Measurements from ENCODE around the gene ASCC1.

DNA sequence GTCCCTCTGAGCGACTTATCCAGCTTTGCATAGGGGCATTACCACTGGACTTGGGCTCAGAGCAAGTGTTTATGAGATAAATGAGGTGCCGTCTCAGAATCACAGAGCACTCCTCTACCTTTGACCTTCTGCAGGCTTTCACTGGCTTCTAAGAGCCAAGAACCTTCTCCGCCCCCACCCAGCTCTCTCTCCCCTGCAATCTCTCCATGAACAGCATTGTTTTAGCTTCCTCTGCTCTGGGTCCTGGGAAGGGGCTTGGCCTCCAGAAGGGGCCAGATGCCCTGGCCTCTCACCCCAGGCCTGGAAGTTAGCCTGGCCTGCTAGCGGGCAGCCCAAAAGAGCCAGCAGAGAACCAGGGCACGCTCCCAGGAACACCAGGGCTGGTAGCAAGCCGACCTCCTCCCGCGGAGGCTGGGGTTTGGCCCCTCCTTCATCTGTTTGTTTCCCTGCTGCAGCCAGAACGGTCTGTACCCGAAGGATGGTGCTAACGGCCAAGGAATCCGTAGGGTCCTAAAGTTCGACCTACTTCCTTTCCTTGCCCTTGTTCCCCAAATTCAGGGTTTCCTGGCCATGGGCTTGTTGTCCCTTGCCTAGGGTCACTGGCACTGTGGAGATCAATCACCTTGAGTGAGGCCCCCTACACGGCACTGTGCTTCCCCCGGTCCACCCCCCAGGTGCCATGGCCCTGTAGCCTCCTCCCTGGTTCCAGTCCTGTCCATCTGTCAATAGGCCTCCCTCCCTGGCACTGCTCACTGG is 38.9 kb upstream of the ASCC1 start:
- TF ChIP-seq, protein P1, sequence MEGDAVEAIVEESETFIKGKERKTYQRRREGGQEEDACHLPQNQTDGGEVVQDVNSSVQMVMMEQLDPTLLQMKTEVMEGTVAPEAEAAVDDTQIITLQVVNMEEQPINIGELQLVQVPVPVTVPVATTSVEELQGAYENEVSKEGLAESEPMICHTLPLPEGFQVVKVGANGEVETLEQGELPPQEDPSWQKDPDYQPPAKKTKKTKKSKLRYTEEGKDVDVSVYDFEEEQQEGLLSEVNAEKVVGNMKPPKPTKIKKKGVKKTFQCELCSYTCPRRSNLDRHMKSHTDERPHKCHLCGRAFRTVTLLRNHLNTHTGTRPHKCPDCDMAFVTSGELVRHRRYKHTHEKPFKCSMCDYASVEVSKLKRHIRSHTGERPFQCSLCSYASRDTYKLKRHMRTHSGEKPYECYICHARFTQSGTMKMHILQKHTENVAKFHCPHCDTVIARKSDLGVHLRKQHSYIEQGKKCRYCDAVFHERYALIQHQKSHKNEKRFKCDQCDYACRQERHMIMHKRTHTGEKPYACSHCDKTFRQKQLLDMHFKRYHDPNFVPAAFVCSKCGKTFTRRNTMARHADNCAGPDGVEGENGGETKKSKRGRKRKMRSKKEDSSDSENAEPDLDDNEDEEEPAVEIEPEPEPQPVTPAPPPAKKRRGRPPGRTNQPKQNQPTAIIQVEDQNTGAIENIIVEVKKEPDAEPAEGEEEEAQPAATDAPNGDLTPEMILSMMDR (IDR thresholded peaks at IDR 0.05; ENCODE audit: insufficient read depth, low read depth, low read length) = no peak
- no peak for TF ChIP-seq EZH2 (IDR thresholded peaks at IDR 0.05; ENCODE audit: insufficient read depth, low read length)
